ENCODE measurements around the gene NPTXR. TPM values are rescaled to one million over a fixed set of nuclear protein-coding genes. Genes with fewer than 3 reads are reported as not detected.

The NPTXR gene
- total RNA-seq, 1 donor from 2014 or later = 9.3 TPM

GRCh38 chr22:38871360-38872171 is 27.7 kb upstream of the NPTXR start:
- DNase-seq (ENCODE audit: low read depth, low spot score) = no peak
- peaks cover 30% of the 10 kb centered on the region for H3K4me1 Mint-ChIP-seq
- no peaks in the 10 kb centered on the region for H3K9me3 Mint-ChIP-seq
- H3K27me3 Mint-ChIP-seq (ENCODE audit: low read depth) = peaks cover 13% of the 10 kb centered on the region
- H3K36me3 Mint-ChIP-seq (ENCODE audit: low read depth) = no peaks in the 10 kb centered on the region
- H3K4me3 Mint-ChIP-seq = peak overlapping the region; percentile 96
- TF ChIP-seq, protein P1, sequence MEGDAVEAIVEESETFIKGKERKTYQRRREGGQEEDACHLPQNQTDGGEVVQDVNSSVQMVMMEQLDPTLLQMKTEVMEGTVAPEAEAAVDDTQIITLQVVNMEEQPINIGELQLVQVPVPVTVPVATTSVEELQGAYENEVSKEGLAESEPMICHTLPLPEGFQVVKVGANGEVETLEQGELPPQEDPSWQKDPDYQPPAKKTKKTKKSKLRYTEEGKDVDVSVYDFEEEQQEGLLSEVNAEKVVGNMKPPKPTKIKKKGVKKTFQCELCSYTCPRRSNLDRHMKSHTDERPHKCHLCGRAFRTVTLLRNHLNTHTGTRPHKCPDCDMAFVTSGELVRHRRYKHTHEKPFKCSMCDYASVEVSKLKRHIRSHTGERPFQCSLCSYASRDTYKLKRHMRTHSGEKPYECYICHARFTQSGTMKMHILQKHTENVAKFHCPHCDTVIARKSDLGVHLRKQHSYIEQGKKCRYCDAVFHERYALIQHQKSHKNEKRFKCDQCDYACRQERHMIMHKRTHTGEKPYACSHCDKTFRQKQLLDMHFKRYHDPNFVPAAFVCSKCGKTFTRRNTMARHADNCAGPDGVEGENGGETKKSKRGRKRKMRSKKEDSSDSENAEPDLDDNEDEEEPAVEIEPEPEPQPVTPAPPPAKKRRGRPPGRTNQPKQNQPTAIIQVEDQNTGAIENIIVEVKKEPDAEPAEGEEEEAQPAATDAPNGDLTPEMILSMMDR (conservative IDR thresholded peaks at IDR 0.05) = no peak
- H3K27ac Mint-ChIP-seq (ENCODE audit: unreplicated experiment) = peak overlapping the region; percentile 96

DNA sequence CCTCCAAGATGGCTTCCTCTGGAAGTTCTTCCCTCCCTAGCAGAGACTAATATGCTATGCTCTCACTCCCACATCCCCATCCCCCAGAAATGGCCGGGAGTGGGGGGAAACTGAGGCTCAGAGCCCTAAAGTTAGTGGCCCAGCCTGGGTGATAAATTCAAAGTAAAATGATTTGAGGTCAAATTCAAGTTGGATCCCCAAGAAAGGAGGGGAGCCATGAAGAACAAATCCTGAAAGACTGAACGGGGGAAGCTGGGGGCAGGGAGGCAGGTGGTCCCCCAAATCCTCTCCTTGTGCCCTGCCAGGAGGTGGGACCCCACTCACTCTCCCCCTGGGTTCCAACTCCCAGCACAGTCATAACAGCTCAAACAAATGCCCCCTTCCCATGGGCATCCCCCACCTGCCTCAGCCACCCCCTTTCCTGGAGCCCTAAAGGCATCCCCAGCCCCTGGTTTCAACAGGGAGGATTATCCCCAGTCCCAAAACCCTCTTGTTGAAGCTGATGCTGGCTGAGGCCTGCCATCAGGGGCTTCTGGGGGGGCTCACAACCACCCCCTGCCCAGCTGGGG is 27.0 kb upstream of the NPTXR start:
- Mint-ChIP-seq H3K4me1 (peaks cover 30% of the 10 kb centered on the region), H3K27ac (ENCODE audit: unreplicated experiment) (peak overlapping the region; percentile 57), H3K9me3 (no peaks in the 10 kb centered on the region), H3K4me3 (peak overlapping the region; percentile 96), H3K36me3 (ENCODE audit: low read depth) (no peaks in the 10 kb centered on the region), H3K27me3 (ENCODE audit: low read depth) (peaks cover 13% of the 10 kb centered on the region)
- TF ChIP-seq, protein P1 (conservative IDR thresholded peaks at IDR 0.05) = no peak
- no peak for DNase-seq (ENCODE audit: low read depth, low spot score)

DNA sequence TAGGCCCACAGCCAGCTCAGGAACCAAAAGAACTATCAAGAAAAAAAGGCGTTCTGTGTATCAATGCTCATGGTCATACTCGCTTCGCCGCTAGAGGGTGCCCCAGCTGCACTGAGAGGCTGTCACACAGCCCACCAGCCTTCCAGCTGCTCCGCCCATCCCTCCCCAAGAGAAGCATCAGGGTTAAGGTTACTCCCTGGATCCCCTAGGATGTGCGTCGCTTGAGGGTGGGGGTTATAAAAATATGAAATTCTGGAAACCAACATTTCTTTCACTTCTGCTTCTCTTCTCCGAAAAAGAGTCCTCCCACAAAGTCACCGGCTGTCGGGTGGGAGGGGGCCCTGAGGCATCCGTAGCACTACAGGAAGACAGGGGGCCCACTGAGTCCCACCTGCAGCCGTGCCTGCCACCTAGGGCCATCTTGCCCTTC is 26.5 kb upstream of the NPTXR start:
- DNase-seq (ENCODE audit: low read depth, low spot score) = peak; percentile 93
- H3K4me1 Mint-ChIP-seq = peaks cover 30% of the 10 kb centered on the region
- peaks cover 13% of the 10 kb centered on the region for H3K27me3 Mint-ChIP-seq (ENCODE audit: low read depth)
- peak overlapping the region; percentile 57 for H3K27ac Mint-ChIP-seq (ENCODE audit: unreplicated experiment)
- H3K4me3 Mint-ChIP-seq = peak overlapping the region; percentile 96
- TF ChIP-seq, protein P1 (conservative IDR thresholded peaks at IDR 0.05) = peak; percentile 96
- no peaks in the 10 kb centered on the region for H3K36me3 Mint-ChIP-seq (ENCODE audit: low read depth)
- H3K9me3 Mint-ChIP-seq = no peaks in the 10 kb centered on the region

DNA sequence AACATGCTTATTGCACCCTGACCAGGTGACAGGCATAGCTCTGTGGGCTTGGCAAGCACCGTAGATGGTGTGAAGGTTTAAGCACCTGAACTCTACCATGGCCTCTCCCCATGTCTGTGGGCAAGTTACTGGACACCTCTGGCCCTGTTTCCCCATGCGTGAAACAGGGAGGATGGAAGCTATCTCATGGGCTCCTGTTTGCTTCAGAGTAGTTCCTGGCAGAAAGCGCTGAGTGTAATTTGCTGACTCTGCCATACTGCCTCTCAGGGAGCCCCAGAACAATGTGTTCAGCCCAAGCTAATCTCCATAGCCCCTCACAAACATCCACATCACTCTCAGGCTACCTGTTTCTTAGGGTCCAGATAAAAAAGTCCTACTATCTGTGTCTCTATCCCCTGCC is 25.8 kb upstream of the NPTXR start:
- H3K4me3 Mint-ChIP-seq = peak overlapping the region; percentile 96
- TF ChIP-seq, protein P1 (conservative IDR thresholded peaks at IDR 0.05) = no peak
- peaks cover 6% of the 10 kb centered on the region for H3K27me3 Mint-ChIP-seq (ENCODE audit: low read depth)
- H3K9me3 Mint-ChIP-seq = no peaks in the 10 kb centered on the region
- DNase-seq (ENCODE audit: low read depth, low spot score) = no peak
- H3K36me3 Mint-ChIP-seq (ENCODE audit: low read depth) = no peaks in the 10 kb centered on the region
- peaks cover 30% of the 10 kb centered on the region for H3K4me1 Mint-ChIP-seq
- H3K27ac Mint-ChIP-seq (ENCODE audit: unreplicated experiment) = no peak overlapping the region

DNA sequence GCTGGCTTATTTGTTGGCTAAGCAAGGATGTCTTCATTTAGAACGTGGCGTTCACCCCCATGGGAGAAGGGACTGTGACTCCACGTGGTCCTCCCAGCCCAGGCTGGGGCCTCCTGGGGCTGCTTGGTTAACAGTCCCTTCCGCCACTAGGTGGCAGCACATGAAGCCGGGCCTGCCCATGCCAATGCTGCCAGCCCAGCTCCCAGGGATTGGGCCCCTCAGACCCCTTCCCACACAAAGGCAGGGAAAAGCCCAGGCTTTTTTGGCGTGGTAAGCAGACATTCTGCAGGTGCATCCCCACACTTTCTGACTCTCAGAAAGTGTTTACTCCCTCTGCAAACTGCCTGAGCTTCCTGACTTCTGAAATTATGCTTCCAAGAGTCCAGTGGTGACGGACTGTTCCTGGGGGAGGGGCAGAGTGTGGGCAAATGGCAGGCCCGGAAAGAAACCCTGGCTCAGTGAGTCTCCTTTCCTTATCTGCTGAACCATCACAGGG is 25.1 kb upstream of the NPTXR start:
- no peaks in the 10 kb centered on the region for H3K36me3 Mint-ChIP-seq (ENCODE audit: low read depth)
- H3K9me3 Mint-ChIP-seq = no peaks in the 10 kb centered on the region
- peaks cover 34% of the 10 kb centered on the region for H3K4me1 Mint-ChIP-seq
- H3K4me3 Mint-ChIP-seq = peak overlapping the region; percentile 78
- TF ChIP-seq, protein P1 (conservative IDR thresholded peaks at IDR 0.05) = peak; percentile 94
- H3K27ac Mint-ChIP-seq (ENCODE audit: unreplicated experiment) = no peak overlapping the region
- DNase-seq (ENCODE audit: low read depth, low spot score) = peak; percentile 95
- H3K27me3 Mint-ChIP-seq (ENCODE audit: low read depth) = peaks cover 5% of the 10 kb centered on the region
